ENCODE measurements around the gene ATP11A.

- TF ChIP-seq CTCF (conservative IDR thresholded peaks at IDR 0.05; ENCODE audit: low read depth, low read length) (no peak), EZH2 (IDR thresholded peaks at IDR 0.05; ENCODE audit: borderline replicate concordance, low read depth, low read length, poor library complexity, severe bottlenecking) (no peak)
Observed at GRCh38 chr13:112783978-112784371, 94.1 kb downstream of the ATP11A start.
